Breast epithelium (tissue), 4 donors: Measurements from ENCODE around the gene TST. TPM values are rescaled to one million over a fixed set of nuclear protein-coding genes. Genes with fewer than 3 reads are reported as not detected.

ENCODE experiments used
- DNase-seq, 2 donors: peaks; one replicate each; pipeline ENCODE4 v3.0.0-alpha.2; 2019; ENCODE audit warnings: low spot score in 2 of 2
- H3K27ac ChIP-seq, 2 donors: fragments of 200-600 bp; sonication (generic) in 1 of 2; one replicate each; pipeline ENCODE4 v1.5.1; 2016 to 2019; ENCODE audit warnings: mild to moderate bottlenecking in 1 of 2
- H3K27me3 ChIP-seq, 2 donors: fragments of 200-600 bp; sonication (generic) in 1 of 2; one replicate each; pipeline versions ENCODE4 v1.5.1 to v1.6.0; 2017 to 2019; ENCODE audit warnings: control low read depth in 1 of 2, mild to moderate bottlenecking in 1 of 2
- H3K36me3 ChIP-seq: fragments of 200-600 bp; one replicate; pipeline ENCODE4 v1.5.1; 2019
- H3K4me1 ChIP-seq, 2 donors: fragments of 200-600 bp; sonication (generic); one replicate each; pipeline ENCODE4 v1.5.1; 2016 to 2019; ENCODE audit warnings: control low read depth in 1 of 2
- H3K4me3 ChIP-seq, 3 donors: fragments of 200-600 bp; sonication (generic); 1 replicate in 2 of 3; 2 replicates in 1 of 3; pipeline ENCODE4 v1.5.1; 2016 to 2019; ENCODE audit warnings: mild to moderate bottlenecking in 3 of 3, moderate library complexity in 2 of 3
- H3K9me3 ChIP-seq, 2 donors: fragments of 200-600 bp; sonication (generic) in 1 of 2; one replicate each; pipeline ENCODE4 v1.5.1; 2016 to 2019; ENCODE audit warnings: control low read depth in 1 of 2
- POLR2A ChIP-seq: fragments of 450-650 bp; IDR thresholded peaks from one replicate; pipeline ENCODE4 v1.6.1; 2016; ENCODE audit warnings: antibody characterized with exemption, mild to moderate bottlenecking, moderate library complexity
- POLR2AphosphoS5 ChIP-seq, 3 donors: sonication (generic); formaldehyde crosslinking; IDR thresholded peaks; one replicate each; pipeline ENCODE4 v1.6.1; 2017; ENCODE audit warnings: antibody characterized with exemption in 3 of 3
- intact Hi-C: fragments of 100-400 bp; cut with DNase I; formaldehyde crosslinking; loops from one replicate; pipeline ENCODE4 v1.15.1; 2023; ENCODE audit warnings: low total_unique reads
- total RNA-seq, 3 donors: library from RNA; depleted of rRNA; stranded (reverse); fragments of >200 nt; gene quantifications; one replicate each; pipeline ENCODE4 v1.1.0, GENCODE V29; 2016
- TF ChIP-seq, protein P1 (sequence below), 3 donors: fragments of 450-650 bp; IDR thresholded peaks; one replicate each; pipeline ENCODE4 v1.5.1; 2016 to 2017; ENCODE audit warnings: antibody characterized with exemption in 3 of 3, mild to moderate bottlenecking in 3 of 3, moderate library complexity in 3 of 3

The TST gene
- total RNA-seq, 3 donors from 2014 or later: 51.1 to 68.0 (median 60.2) TPM

DNA sequence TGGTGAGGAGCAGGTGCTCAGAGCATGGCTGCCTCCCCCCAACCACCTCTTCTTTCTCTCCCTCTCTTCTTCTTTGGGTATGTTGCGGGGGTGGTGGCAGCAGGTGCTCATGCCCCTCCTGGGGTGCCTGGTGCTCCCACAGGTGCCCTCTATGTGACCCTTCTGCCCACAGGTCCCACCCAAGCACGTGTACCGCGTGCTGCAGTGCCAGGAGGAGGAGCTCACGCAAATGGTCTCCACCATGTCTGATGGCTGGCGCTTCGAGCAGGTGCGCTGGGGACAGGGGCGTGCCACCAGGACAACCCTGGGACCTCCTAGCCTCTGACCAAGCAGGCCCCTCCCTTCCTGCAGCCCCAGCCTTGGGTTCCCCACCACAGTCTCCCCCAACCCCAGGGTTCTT lies 38.0 kb upstream of the TST start:
- no peaks in the 10 kb centered on the region for H3K36me3 ChIP-seq
- intact Hi-C loops: no loop called here
- H3K4me1 ChIP-seq: no peaks in the 10 kb centered on the region
- DNase-seq: no peak
- H3K27ac ChIP-seq: no peak overlapping the region
- no peaks in the 10 kb centered on the region for H3K27me3 ChIP-seq
- H3K9me3 ChIP-seq: no peaks in the 10 kb centered on the region
- no peak overlapping the region for H3K4me3 ChIP-seq
- no peak for TF ChIP-seq POLR2AphosphoS5 (IDR thresholded peaks at IDR 0.05)

DNA sequence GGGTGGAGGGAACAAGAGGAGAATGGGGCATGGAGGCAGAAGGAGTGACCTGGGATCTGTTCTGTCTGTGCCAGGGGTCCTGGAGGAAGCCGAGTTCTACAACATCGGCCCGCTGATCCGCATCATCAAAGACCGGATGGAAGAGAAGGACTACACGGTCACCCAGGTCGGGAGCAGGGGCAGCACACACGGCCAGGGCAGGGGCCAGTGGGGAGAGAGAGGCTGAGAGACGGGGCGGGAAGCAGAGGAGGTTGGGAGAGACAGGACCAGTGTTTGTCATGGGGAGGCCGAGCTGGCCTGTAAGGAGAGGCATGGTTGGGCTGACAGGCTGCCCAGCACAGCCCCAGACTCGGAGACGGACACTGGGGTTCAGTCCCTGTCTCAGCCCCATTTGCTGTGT lies 37.0 kb upstream of the TST start:
- TF ChIP-seq, protein P1, sequence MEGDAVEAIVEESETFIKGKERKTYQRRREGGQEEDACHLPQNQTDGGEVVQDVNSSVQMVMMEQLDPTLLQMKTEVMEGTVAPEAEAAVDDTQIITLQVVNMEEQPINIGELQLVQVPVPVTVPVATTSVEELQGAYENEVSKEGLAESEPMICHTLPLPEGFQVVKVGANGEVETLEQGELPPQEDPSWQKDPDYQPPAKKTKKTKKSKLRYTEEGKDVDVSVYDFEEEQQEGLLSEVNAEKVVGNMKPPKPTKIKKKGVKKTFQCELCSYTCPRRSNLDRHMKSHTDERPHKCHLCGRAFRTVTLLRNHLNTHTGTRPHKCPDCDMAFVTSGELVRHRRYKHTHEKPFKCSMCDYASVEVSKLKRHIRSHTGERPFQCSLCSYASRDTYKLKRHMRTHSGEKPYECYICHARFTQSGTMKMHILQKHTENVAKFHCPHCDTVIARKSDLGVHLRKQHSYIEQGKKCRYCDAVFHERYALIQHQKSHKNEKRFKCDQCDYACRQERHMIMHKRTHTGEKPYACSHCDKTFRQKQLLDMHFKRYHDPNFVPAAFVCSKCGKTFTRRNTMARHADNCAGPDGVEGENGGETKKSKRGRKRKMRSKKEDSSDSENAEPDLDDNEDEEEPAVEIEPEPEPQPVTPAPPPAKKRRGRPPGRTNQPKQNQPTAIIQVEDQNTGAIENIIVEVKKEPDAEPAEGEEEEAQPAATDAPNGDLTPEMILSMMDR (IDR thresholded peaks at IDR 0.05): no peak
- TF ChIP-seq POLR2A: no peak
- no peak for TF ChIP-seq POLR2AphosphoS5 (IDR thresholded peaks at IDR 0.05)
- no peaks in the 10 kb centered on the region for H3K36me3 ChIP-seq
- no peaks in the 10 kb centered on the region for H3K4me1 ChIP-seq
- no peak overlapping the region for H3K4me3 ChIP-seq
- no peaks in the 10 kb centered on the region for H3K9me3 ChIP-seq
- no peak for DNase-seq
- no peaks in the 10 kb centered on the region for H3K27me3 ChIP-seq
- H3K27ac ChIP-seq: no peak overlapping the region
- intact Hi-C loops: no loop called here

DNA sequence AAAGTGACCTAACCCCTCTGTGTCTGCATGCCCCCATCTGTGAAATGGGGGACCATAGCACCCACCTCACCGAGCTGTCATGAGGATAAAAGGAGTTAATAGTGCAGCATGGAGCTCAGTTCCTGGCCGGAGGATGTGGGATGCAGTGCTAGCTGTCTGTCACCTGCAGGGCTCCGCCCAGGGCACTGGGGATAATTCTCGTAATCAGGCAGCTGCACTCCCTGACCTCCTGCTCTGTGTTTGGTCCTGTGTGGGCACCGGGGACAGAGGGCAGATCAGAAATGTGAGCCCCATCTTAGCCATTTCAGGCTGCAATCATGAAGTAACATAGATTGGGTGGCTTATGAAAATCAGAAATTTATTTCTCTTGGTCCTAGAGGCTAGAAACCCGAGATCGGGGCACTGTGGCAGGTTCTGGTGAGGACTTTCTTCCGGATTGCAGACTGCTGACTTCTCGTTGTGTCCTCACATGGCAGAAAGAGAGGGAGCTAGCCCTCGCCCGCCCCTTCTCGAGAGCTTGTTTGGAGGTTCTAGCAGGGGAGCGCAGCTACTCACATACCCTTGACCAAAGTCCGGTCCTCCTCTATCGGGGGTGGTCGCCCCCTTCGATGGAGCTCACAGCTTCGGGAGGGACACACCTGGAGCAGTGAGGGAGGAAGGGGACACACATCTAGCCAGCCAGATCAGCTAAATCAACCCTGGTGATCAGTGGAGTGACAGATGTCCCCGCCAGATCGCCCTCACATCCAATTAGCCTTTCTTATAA lies 35.5 kb upstream of the TST start:
- Histone ChIP-seq H3K4me1 (no peaks in the 10 kb centered on the region), H3K27me3 (no peaks in the 10 kb centered on the region), H3K9me3 (no peaks in the 10 kb centered on the region), H3K4me3 (no peak overlapping the region), H3K27ac (no peak overlapping the region), H3K36me3 (no peaks in the 10 kb centered on the region)
- TF ChIP-seq POLR2AphosphoS5 (IDR thresholded peaks at IDR 0.05): no peak
- TF ChIP-seq, protein P1 (IDR thresholded peaks at IDR 0.05): no peak
- DNase-seq: no peak
- intact Hi-C loops: no loop called here

DNA sequence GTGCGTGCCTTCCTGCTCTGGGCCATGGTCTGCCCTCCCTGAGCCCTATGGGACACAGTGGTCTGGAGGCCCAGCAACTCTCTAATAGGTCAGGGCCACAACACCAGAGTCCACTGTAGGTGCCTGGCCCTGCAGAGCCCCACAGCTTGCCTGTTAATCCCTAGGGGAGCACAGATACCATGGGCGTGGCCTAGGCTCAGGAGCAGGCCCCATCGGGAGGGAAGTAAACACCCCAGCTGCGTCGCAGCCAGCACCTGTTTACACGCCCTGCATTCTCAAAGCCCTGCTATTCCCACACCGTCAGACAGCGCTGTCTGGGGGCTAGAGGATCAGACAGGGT lies 34.8 kb upstream of the TST start:
- Histone ChIP-seq H3K4me3 (no peak overlapping the region), H3K27ac (no peak overlapping the region), H3K4me1 (no peaks in the 10 kb centered on the region), H3K27me3 (no peaks in the 10 kb centered on the region), H3K9me3 (no peaks in the 10 kb centered on the region), H3K36me3 (no peaks in the 10 kb centered on the region)
- TF ChIP-seq, protein P1 (IDR thresholded peaks at IDR 0.05): no peak
- no peak for TF ChIP-seq POLR2AphosphoS5 (IDR thresholded peaks at IDR 0.05)
- TF ChIP-seq POLR2A: no peak
- intact Hi-C loops: no loop called here
- no peak for DNase-seq

DNA sequence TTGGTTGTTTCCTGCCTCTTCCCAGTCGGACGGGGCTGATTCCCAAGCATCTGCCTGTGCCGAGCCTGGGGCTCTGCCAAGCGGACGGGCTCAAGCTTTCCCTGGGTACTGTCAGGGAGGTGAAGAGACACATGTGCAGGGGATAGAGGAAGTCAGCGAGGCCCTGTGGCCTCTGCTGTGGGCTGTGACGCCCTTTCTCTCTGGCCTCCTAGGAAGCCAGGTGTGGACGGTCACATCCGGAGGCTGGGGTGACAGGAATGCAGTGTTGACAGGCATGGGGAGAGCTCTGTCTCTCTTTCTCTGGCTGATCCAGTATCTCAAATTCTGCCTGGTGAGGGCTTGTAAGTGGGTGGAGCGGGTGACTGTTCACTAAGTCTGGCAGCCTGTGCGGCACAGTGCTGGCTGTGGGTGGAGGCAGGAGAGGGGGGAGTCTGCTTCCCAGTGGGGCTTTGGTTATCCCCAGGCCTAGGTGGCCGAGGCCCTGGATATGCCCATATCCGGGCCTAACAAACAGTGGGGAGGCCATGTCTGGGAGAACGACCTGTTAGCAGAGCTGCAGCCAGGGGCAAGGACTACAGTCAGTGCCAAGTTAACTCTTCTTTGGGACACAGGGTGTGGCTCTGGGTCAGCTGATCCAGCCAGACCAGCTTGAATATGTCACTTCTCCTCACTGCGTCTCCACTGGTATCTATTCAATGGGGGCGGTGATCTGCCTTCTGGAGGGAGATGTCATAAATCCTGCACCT lies 34.2 kb upstream of the TST start:
- TF ChIP-seq POLR2AphosphoS5 (IDR thresholded peaks at IDR 0.05) (no peak), POLR2A (no peak)
- TF ChIP-seq, protein P1 (IDR thresholded peaks at IDR 0.05): no peak
- no peaks in the 10 kb centered on the region for H3K36me3 ChIP-seq
- intact Hi-C loops: no loop called here

More for the DNA sequence above, 34.2 kb upstream of the TST start:
- Histone ChIP-seq H3K4me3 (no peak overlapping the region), H3K27ac (no peak overlapping the region), H3K27me3 (no peaks in the 10 kb centered on the region), H3K4me1 (no peaks in the 10 kb centered on the region), H3K9me3 (no peaks in the 10 kb centered on the region)
- DNase-seq: no peak
